ENCODE data around the gene TTC13. TPM values are rescaled to one million over a fixed set of nuclear protein-coding genes. Genes with fewer than 3 reads are reported as not detected.

Gene TTC13
- total and polyA plus RNA-seq, 3 donors from 2014 or later = 7.5 to 18.5 (median 10.2) TPM

GRCh38 chr1:230877146-230877923 is 101.3 kb downstream of the TTC13 start:
- H3K9me3 ChIP-seq = no peaks in the 10 kb centered on the region
- H3K27me3 ChIP-seq = no peaks in the 10 kb centered on the region
- intact Hi-C loops (cut with DNase I; ENCODE audit: low total_unique reads) = no loop called here
- no peak for DNase-seq
- H3K36me3 ChIP-seq (ENCODE audit: low read depth, missing control alignments) = no peaks in the 10 kb centered on the region
- H3K4me3 ChIP-seq = no peak overlapping the region
- 86 to 87% methylated on average over 12 to 14 of the region's 14 CpGs for WGBS, 2 donors
- no peak overlapping the region for H3K27ac ChIP-seq
- TF ChIP-seq, protein P1, sequence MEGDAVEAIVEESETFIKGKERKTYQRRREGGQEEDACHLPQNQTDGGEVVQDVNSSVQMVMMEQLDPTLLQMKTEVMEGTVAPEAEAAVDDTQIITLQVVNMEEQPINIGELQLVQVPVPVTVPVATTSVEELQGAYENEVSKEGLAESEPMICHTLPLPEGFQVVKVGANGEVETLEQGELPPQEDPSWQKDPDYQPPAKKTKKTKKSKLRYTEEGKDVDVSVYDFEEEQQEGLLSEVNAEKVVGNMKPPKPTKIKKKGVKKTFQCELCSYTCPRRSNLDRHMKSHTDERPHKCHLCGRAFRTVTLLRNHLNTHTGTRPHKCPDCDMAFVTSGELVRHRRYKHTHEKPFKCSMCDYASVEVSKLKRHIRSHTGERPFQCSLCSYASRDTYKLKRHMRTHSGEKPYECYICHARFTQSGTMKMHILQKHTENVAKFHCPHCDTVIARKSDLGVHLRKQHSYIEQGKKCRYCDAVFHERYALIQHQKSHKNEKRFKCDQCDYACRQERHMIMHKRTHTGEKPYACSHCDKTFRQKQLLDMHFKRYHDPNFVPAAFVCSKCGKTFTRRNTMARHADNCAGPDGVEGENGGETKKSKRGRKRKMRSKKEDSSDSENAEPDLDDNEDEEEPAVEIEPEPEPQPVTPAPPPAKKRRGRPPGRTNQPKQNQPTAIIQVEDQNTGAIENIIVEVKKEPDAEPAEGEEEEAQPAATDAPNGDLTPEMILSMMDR (IDR thresholded peaks at IDR 0.05) = no peak
- TF ChIP-seq POLR2A (IDR thresholded peaks at IDR 0.05) = no peak
- H3K4me1 ChIP-seq = no peaks in the 10 kb centered on the region

- Histone ChIP-seq H3K9me3 (no peaks in the 10 kb centered on the region), H3K4me3 (no peak overlapping the region), H3K4me1 (no peaks in the 10 kb centered on the region), H3K36me3 (ENCODE audit: low read depth, missing control alignments) (no peaks in the 10 kb centered on the region), H3K27me3 (no peaks in the 10 kb centered on the region), H3K27ac (no peak overlapping the region)
- intact Hi-C loops (cut with DNase I; ENCODE audit: low total_unique reads) = no loop called here
- DNase-seq = no peak
- TF ChIP-seq POLR2A (IDR thresholded peaks at IDR 0.05) = no peak
- TF ChIP-seq, protein P1 (IDR thresholded peaks at IDR 0.05) = no peak
- WGBS, 2 donors = 76 to 77% methylated on average over 6 of the region's 6 CpGs
Observed at GRCh38 chr1:230876660-230877059, 102.0 kb downstream of the TTC13 start.

DNA sequence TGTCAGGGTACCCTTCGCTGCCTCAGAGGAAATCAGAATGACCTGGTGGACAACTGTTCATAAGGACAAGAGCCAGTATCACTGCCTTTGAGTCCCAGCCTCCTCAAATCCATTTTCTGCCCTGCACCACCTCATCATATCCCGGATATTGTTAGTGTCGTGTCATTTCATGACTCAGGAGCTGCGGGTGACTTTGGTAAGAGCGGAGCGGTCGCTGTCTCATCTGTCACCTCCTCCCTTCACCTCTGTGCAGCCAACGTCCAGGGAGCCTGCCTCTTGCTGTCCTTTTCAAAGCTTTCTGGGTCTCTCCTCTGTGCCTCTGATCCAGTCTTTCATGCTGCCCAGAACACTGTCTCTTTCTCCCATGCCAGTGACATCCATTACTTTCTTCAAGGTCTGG is 103.3 kb downstream of the TTC13 start:
- no peaks in the 10 kb centered on the region for H3K36me3 ChIP-seq (ENCODE audit: low read depth, missing control alignments)
- no peak overlapping the region for H3K27ac ChIP-seq
- DNase-seq = no peak
- TF ChIP-seq POLR2A (IDR thresholded peaks at IDR 0.05) = no peak
- TF ChIP-seq, protein P1 (IDR thresholded peaks at IDR 0.05) = no peak
- H3K4me3 ChIP-seq = no peak overlapping the region
- WGBS, 2 donors = 94% methylated on average over 8 of the region's 8 CpGs
- intact Hi-C loops (cut with DNase I; ENCODE audit: low total_unique reads) = no loop called here
- no peaks in the 10 kb centered on the region for H3K4me1 ChIP-seq
- H3K9me3 ChIP-seq = no peaks in the 10 kb centered on the region
- no peaks in the 10 kb centered on the region for H3K27me3 ChIP-seq

GRCh38 chr1:230870916-230871315 is 107.7 kb downstream of the TTC13 start:
- Histone ChIP-seq H3K27ac (no peak overlapping the region), H3K4me1 (peaks cover 17% of the 10 kb centered on the region), H3K27me3 (no peaks in the 10 kb centered on the region), H3K9me3 (no peaks in the 10 kb centered on the region), H3K36me3 (ENCODE audit: low read depth, missing control alignments) (no peaks in the 10 kb centered on the region), H3K4me3 (no peak overlapping the region)
- intact Hi-C loops (cut with DNase I; ENCODE audit: low total_unique reads) = no loop called here
- DNase-seq = no peak
- 94% methylated on average over 4 of the region's 4 CpGs for WGBS, 2 donors
- TF ChIP-seq POLR2A (IDR thresholded peaks at IDR 0.05) = no peak
- TF ChIP-seq, protein P1 (IDR thresholded peaks at IDR 0.05) = no peak

DNA sequence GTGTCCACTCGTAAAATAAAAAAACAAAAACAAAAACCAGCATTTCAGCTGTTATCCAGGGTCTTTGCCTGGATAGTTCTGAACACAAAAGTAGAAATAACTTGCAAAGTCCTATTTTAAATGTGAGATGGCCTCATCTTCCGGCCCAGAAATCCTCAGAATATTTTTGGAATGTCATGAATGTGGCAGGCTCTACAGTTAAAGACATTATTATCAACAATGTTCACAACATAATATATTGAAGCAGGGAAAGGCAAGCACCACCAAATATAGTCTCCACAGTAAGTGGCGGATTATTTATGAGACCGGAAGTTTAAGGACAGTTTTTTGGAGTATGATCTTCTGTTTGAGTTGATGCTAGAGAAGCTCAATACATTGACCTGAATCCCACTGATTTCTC is 109.2 kb downstream of the TTC13 start:
- no peaks in the 10 kb centered on the region for H3K9me3 ChIP-seq
- H3K36me3 ChIP-seq (ENCODE audit: low read depth, missing control alignments) = no peaks in the 10 kb centered on the region
- no peaks in the 10 kb centered on the region for H3K27me3 ChIP-seq
- TF ChIP-seq, protein P1 (IDR thresholded peaks at IDR 0.05) = no peak
- no peak for TF ChIP-seq POLR2A (IDR thresholded peaks at IDR 0.05)
- H3K27ac ChIP-seq = no peak overlapping the region
- intact Hi-C loops (cut with DNase I; ENCODE audit: low total_unique reads) = no loop called here
- no peak overlapping the region for H3K4me3 ChIP-seq
- WGBS, 2 donors = 55% methylated on average over 4 of the region's 4 CpGs
- no peak for DNase-seq
- H3K4me1 ChIP-seq = peaks cover 17% of the 10 kb centered on the region

Measured in testis (tissue), 3 donors.